ENCODE measurements around the gene JMY. TPM values are rescaled to one million over a fixed set of nuclear protein-coding genes. Genes with fewer than 3 reads are reported as not detected.

Gene JMY
- total RNA-seq, 1 experiment from 2014 or later: 15.2 TPM

DNA sequence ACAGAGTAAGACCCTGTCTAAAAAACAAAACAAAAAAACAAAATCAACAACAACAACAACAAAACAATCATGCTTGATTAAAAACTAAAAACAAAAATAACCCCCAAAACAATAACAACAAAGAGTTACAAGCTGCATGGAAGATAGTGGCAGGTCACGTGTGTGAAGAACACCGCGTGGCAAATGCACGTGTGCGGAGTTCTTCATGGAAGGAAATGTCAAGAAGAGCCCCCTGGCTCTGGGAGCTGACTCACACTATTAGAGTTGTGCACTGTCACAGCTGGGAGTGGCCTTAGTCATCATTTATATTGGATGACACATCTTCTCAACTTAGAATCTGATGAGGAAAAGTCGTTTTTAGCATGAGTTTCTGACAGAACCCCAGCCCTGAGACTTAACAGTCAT is 110.5 kb downstream of the JMY start:
- Mint-ChIP-seq H3K4me3 (no peak overlapping the region), H3K4me1 (peaks cover 5 to 6% of the 10 kb centered on the region in 2 experiments; a peak in 3 of 4 replicates), H3K9me3 (peaks cover 5 to 7% of the 10 kb centered on the region in 2 experiments; a peak in 4 of 5 replicates), H3K27me3 (ENCODE audit: low read depth) (peaks cover 2% of the 10 kb centered on the region; the same call in 1 of the 2 replicates), H3K27ac (no peak overlapping the region), H3K36me3 (ENCODE audit: insufficient read depth in 1 of 3, low read depth in 3 of 3) (peaks cover 0 to 5% (median 2%) of the 10 kb centered on the region in 3 experiments; a peak in 3 of 7 replicates)
- no peak overlapping the region for H4K8ac ChIP-seq (replicated peaks; ENCODE audit: insufficient read length, low read depth, low read length)
- no peak overlapping the region for H3K56ac ChIP-seq (ENCODE audit: insufficient read length, low read depth, low read length)
- H4K91ac ChIP-seq (ENCODE audit: insufficient read length, low read depth, low read length): no peak overlapping the region
- H2BK12ac ChIP-seq (ENCODE audit: insufficient read length, low read depth, low read length): no peak overlapping the region
- H3K23me2 ChIP-seq (ENCODE audit: insufficient read length, low read depth, low read length, poor library complexity, severe bottlenecking): no peaks in the 10 kb centered on the region
- H3K4me2 ChIP-seq (ENCODE audit: insufficient read depth, insufficient read length, low read length): no peak overlapping the region
- TF ChIP-seq, protein P1, sequence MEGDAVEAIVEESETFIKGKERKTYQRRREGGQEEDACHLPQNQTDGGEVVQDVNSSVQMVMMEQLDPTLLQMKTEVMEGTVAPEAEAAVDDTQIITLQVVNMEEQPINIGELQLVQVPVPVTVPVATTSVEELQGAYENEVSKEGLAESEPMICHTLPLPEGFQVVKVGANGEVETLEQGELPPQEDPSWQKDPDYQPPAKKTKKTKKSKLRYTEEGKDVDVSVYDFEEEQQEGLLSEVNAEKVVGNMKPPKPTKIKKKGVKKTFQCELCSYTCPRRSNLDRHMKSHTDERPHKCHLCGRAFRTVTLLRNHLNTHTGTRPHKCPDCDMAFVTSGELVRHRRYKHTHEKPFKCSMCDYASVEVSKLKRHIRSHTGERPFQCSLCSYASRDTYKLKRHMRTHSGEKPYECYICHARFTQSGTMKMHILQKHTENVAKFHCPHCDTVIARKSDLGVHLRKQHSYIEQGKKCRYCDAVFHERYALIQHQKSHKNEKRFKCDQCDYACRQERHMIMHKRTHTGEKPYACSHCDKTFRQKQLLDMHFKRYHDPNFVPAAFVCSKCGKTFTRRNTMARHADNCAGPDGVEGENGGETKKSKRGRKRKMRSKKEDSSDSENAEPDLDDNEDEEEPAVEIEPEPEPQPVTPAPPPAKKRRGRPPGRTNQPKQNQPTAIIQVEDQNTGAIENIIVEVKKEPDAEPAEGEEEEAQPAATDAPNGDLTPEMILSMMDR (conservative IDR thresholded peaks at IDR 0.05): no peak
- no peak overlapping the region for H3K14ac ChIP-seq (ENCODE audit: insufficient read depth, low read length)
- no peak overlapping the region for H3K18ac ChIP-seq (ENCODE audit: insufficient read length, low read depth, low read length)
- H4K20me1 ChIP-seq (ENCODE audit: control insufficient read depth, insufficient read depth, insufficient read length): no peaks in the 10 kb centered on the region
- H3T11ph ChIP-seq (ENCODE audit: low read length): no peak overlapping the region
- no CpG with 5 or more reads among the region's 6 CpGs for WGBS (ENCODE audit: extremely low coverage, insufficient read length, low lambda C conversion rate)
- H3K9me3 ChIP-seq (ENCODE audit: control insufficient read depth, low read depth, low read length): no peaks in the 10 kb centered on the region
- H3K4ac ChIP-seq (ENCODE audit: low read depth, low read length): no peak overlapping the region
- H2BK5ac ChIP-seq (ENCODE audit: insufficient read length, low read length): no peak overlapping the region
- no peak overlapping the region for H3K27ac ChIP-seq (ENCODE audit: insufficient read length, low read depth, low read length)
- no peaks in the 10 kb centered on the region for H3K79me1 ChIP-seq (ENCODE audit: insufficient read depth, low read depth, low read length, poor library complexity, severe bottlenecking)
- no peak overlapping the region for H3K23ac ChIP-seq (ENCODE audit: insufficient read length, low read depth, low read length)
- H2BK20ac ChIP-seq (ENCODE audit: low read depth, low read length, poor library complexity, severe bottlenecking): no peak overlapping the region
- no peak overlapping the region for H2AK5ac ChIP-seq (ENCODE audit: insufficient read length, low read length)
- no peaks in the 10 kb centered on the region for H3K79me2 ChIP-seq (ENCODE audit: insufficient read depth, low read length)
- no peak for DNase-seq
- no peak overlapping the region for H4K5ac ChIP-seq (ENCODE audit: insufficient read length, low read depth, low read length)
- H2BK15ac ChIP-seq (ENCODE audit: low read depth, low read length): no peak overlapping the region
- H3K4me1 ChIP-seq (ENCODE audit: insufficient read depth, low read length): no peaks in the 10 kb centered on the region
- H3K27me3 ChIP-seq (ENCODE audit: insufficient read depth, low read length): no peaks in the 10 kb centered on the region
- no peak overlapping the region for H3K9ac ChIP-seq (ENCODE audit: extremely low read depth, insufficient read length, low read length)
- no peak overlapping the region for H2AFZ ChIP-seq (ENCODE audit: low read length)
- H2BK120ac ChIP-seq (ENCODE audit: low read depth, low read length, poor library complexity, severe bottlenecking): no peak overlapping the region
